ENCODE results near the gene PPM1K. TPM values are rescaled to one million over a fixed set of nuclear protein-coding genes. Genes with fewer than 3 reads are reported as not detected.
A peak's percentile ranks its signal among the peaks of the same experiment; 100 is the strongest.

Gene PPM1K
- total RNA-seq, 2 experiments from 2014 or later = 71.0 to 78.1 TPM

DNA sequence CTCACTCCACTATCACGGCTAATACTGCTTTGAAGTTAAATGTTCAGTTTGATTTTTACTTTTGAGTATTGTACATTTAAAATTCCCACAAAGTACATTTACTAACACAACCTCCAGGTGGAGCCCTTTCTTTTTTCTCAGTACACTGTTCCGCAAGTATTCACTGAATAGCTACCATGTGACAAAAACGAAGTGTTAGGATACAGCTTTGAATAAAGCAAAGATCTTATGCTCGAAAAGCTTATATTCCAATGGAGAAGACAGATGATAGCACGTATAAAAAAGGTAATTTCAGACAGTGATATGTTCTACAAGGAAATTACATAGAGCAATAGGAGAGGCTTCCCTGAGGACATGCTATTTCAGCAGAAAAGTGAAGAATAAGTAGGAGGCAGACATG, 65.3 kb downstream of the PPM1K start:
- Mint-ChIP-seq H3K9me3 (no peaks in the 10 kb centered on the region), H3K4me1 (ENCODE audit: low read depth) (peaks cover 4% of the 10 kb centered on the region), H3K4me3 (no peak overlapping the region), H3K27me3 (peaks cover 4% of the 10 kb centered on the region), H3K27ac (no peak overlapping the region), H3K36me3 (ENCODE audit: low read depth) (no peaks in the 10 kb centered on the region)
- H3K36me3 ChIP-seq (ENCODE audit: insufficient read depth, low read length) = no peaks in the 10 kb centered on the region
- H3K4me3 ChIP-seq (ENCODE audit: low read length) = no peak overlapping the region
- POLR2A ChIA-PET = interaction anchor here (0.5 to 1.2 kb wide), 5 partner anchors 65 to 296 kb away, joined by 3 to 11 read pairs (median 3); partner anchors contain the start of genes HERC5 and PPM1K
- H3K9me3 ChIP-seq (ENCODE audit: control insufficient read depth in 1 of 2, insufficient read depth in 1 of 2, low read length in 2 of 2) = no peaks in the 10 kb centered on the region
- CTCF ChIA-PET = interaction anchor here (0.6 to 1.3 kb wide), 12 partner anchors 45 to 306 kb away, joined by 3 to 20 read pairs (median 3); no protein-coding TSS in a partner anchor
- no peaks in the 10 kb centered on the region for H3K27me3 ChIP-seq (ENCODE audit: control insufficient read depth in 1 of 2, insufficient read depth in 2 of 2, low read length in 2 of 2)
- no peak overlapping the region for H3K27ac ChIP-seq (ENCODE audit: low read depth in 1 of 2, low read length in 2 of 2)
- DNase-seq (peak in 4 of 14 experiments; percentile 17 to 74 (median 69)), ATAC-seq (ENCODE audit: poor library complexity) (peak; percentile 74)
- TF ChIP-seq, protein P1, sequence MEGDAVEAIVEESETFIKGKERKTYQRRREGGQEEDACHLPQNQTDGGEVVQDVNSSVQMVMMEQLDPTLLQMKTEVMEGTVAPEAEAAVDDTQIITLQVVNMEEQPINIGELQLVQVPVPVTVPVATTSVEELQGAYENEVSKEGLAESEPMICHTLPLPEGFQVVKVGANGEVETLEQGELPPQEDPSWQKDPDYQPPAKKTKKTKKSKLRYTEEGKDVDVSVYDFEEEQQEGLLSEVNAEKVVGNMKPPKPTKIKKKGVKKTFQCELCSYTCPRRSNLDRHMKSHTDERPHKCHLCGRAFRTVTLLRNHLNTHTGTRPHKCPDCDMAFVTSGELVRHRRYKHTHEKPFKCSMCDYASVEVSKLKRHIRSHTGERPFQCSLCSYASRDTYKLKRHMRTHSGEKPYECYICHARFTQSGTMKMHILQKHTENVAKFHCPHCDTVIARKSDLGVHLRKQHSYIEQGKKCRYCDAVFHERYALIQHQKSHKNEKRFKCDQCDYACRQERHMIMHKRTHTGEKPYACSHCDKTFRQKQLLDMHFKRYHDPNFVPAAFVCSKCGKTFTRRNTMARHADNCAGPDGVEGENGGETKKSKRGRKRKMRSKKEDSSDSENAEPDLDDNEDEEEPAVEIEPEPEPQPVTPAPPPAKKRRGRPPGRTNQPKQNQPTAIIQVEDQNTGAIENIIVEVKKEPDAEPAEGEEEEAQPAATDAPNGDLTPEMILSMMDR (IDR thresholded peaks at IDR 0.05) = peak; percentile 78
- intact Hi-C loops (cut with DNase I, micrococcal nuclease) = loop anchor here (1.0 to 10.0 kb wide), 4 partner anchors 296 to 1064 kb away; no protein-coding TSS in a partner anchor
- H3K4me1 ChIP-seq (ENCODE audit: insufficient read depth, low read length) = no peaks in the 10 kb centered on the region

DNA sequence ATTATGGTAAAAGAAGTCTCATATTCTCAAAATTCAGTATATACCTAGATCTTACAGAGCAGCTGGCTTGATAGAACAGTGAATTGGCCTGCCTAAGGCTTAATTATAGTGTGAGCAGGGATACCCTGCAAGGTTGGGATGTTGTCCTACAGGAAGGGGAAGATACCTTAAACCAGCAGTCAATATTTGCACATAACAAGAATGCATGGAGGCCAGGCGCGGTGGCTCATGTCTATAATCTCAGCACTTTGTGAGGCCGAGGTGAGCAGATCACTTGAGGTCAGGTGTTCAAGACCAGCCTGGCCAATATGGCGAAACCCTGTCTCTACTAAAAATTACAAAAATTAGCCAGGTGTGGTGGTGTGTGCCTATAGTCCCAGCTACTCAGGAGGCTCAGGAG, 67.2 kb downstream of the PPM1K start:
- H3K4me1 Mint-ChIP-seq (ENCODE audit: low read depth) = peaks cover 4% of the 10 kb centered on the region
- POLR2A ChIA-PET = no interaction called here

DNA sequence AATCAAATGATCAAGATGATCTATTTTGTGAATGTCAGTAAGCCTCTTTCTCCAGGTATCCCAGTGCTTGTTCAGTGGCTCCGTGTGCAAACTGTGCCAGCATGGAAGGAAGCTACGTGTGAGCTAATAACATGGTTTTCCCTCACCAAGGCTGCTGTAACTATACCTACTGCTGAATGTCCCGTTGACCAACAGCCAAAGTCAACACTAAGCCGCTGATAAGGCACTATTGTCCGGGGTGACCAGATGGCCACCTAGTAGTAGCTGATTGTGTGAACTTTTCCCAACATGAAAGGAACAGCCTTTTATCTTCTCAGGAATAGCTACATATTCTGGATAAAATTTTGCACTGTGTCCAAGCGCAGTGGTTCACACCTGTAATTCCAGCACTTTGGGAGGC, 68.0 kb downstream of the PPM1K start:
- ChIA-PET POLR2A (no interaction called here), CTCF (interaction anchor here (0.8 to 1.3 kb wide), 2 partner anchors 298 to 300 kb away, joined by 4 to 5 read pairs; no protein-coding TSS in a partner anchor)
- Mint-ChIP-seq H3K36me3 (ENCODE audit: low read depth) (no peaks in the 10 kb centered on the region), H3K27ac (no peak overlapping the region), H3K4me3 (no peak overlapping the region), H3K9me3 (no peaks in the 10 kb centered on the region), H3K4me1 (ENCODE audit: low read depth) (peaks cover 4% of the 10 kb centered on the region), H3K27me3 (peaks cover 4% of the 10 kb centered on the region)
- intact Hi-C loops (cut with DNase I, micrococcal nuclease) = loop anchor here (5.0 to 10.0 kb wide), 3 partner anchors 448 to 1062 kb away; no protein-coding TSS in a partner anchor
- TF ChIP-seq, protein P1 (IDR thresholded peaks at IDR 0.05) = no peak
- ATAC-seq (ENCODE audit: poor library complexity) (no peak), DNase-seq (no peak)
- no peaks in the 10 kb centered on the region for H3K4me1 ChIP-seq (ENCODE audit: insufficient read depth, low read length)
- H3K27ac ChIP-seq (ENCODE audit: low read depth in 1 of 2, low read length in 2 of 2) = no peak overlapping the region
- no peaks in the 10 kb centered on the region for H3K9me3 ChIP-seq (ENCODE audit: control insufficient read depth in 1 of 2, insufficient read depth in 1 of 2, low read length in 2 of 2)
- no peak overlapping the region for H3K4me3 ChIP-seq (ENCODE audit: low read length)
- no peaks in the 10 kb centered on the region for H3K36me3 ChIP-seq (ENCODE audit: insufficient read depth, low read length)
- H3K27me3 ChIP-seq (ENCODE audit: control insufficient read depth in 1 of 2, insufficient read depth in 2 of 2, low read length in 2 of 2) = no peaks in the 10 kb centered on the region

More for the DNA sequence above, 67.2 kb downstream of the PPM1K start:
- DNase-seq (no peak), ATAC-seq (ENCODE audit: poor library complexity) (no peak)
- Mint-ChIP-seq H3K27ac (no peak overlapping the region), H3K27me3 (peaks cover 4% of the 10 kb centered on the region), H3K9me3 (no peaks in the 10 kb centered on the region), H3K4me3 (no peak overlapping the region), H3K36me3 (ENCODE audit: low read depth) (no peaks in the 10 kb centered on the region)
- Histone ChIP-seq H3K36me3 (ENCODE audit: insufficient read depth, low read length) (no peaks in the 10 kb centered on the region), H3K4me1 (ENCODE audit: insufficient read depth, low read length) (no peaks in the 10 kb centered on the region), H3K9me3 (ENCODE audit: control insufficient read depth in 1 of 2, insufficient read depth in 1 of 2, low read length in 2 of 2) (no peaks in the 10 kb centered on the region), H3K27me3 (ENCODE audit: control insufficient read depth in 1 of 2, insufficient read depth in 2 of 2, low read length in 2 of 2) (no peaks in the 10 kb centered on the region), H3K4me3 (ENCODE audit: low read length) (no peak overlapping the region), H3K27ac (ENCODE audit: low read depth in 1 of 2, low read length in 2 of 2) (no peak overlapping the region)
- CTCF ChIA-PET = interaction anchor here (0.8 kb wide), 1 partner anchor 299 kb away, joined by 5 read pairs; no protein-coding TSS in a partner anchor
- intact Hi-C loops (cut with DNase I, micrococcal nuclease) = loop anchor here (5.0 to 10.0 kb wide), 3 partner anchors 448 to 1062 kb away; no protein-coding TSS in a partner anchor
- TF ChIP-seq, protein P1 (IDR thresholded peaks at IDR 0.05) = no peak
